CD4-positive, alpha-beta memory T cell (primary cell): ENCODE measurements around the gene CACNA1E. TPM values are rescaled to one million over a fixed set of nuclear protein-coding genes. Genes with fewer than 3 reads are reported as not detected.

Experiments
- CTCF ChIA-PET: fragments of 350-600 bp; sonication (Branson Sonifier 250); formaldehyde crosslinking; loops from one replicate; lab custom pipeline; 2021; ENCODE audit warnings: inconsistent platforms; ENCODE audit not compliant: partially characterized antibody; lab: Charles Lee
- POLR2A ChIA-PET: fragments of 350-600 bp; sonication (Branson Sonifier 250); formaldehyde crosslinking; loops from one replicate; lab custom pipeline; 2021; ENCODE audit not compliant: partially characterized antibody; lab: Charles Lee
- DNase-seq, 5 donors: peaks; one replicate each; pipeline versions ENCODE4 v3.0.0 to v3.0.0-alpha.2; 2020 to 2022; ENCODE audit warnings: mixed read lengths in 1 of 5
- H3K27ac ChIP-seq: one replicate; pipeline ENCODE4 v1.7.0; 2013; ENCODE audit warnings: low read depth, low read length
- H3K27me3 ChIP-seq: 2 replicates; pipeline ENCODE4 v1.7.0; 2013; ENCODE audit warnings: mild to moderate bottlenecking, low read length, moderate library complexity; ENCODE audit not compliant: insufficient read depth
- H3K36me3 ChIP-seq: 2 replicates; pipeline ENCODE4 v1.7.0; 2013; ENCODE audit warnings: mild to moderate bottlenecking, low read length, moderate library complexity; ENCODE audit not compliant: insufficient read depth
- H3K4me1 ChIP-seq: 2 replicates; pipeline ENCODE4 v1.7.0; 2013; ENCODE audit warnings: mild to moderate bottlenecking, low read length, moderate library complexity; ENCODE audit not compliant: insufficient read depth
- H3K4me3 ChIP-seq, 2 donors: one replicate each; pipeline ENCODE4 v1.7.0; 2013; ENCODE audit warnings: low read length in 2 of 2, mild to moderate bottlenecking in 1 of 2
- H3K9me3 ChIP-seq, 2 donors: one replicate each; pipeline ENCODE4 v1.7.0; 2013; ENCODE audit warnings: low read length in 2 of 2, control low read depth in 1 of 2; ENCODE audit not compliant: control insufficient read depth in 1 of 2
- H3K27ac Mint-ChIP-seq, 7 donors: one replicate each; pipeline ENCODE4 v1.8.0; 2020 to 2021; ENCODE audit warnings: mixed read lengths in 7 of 7, mild to moderate bottlenecking in 6 of 7, inconsistent platforms in 3 of 7, moderate library complexity in 3 of 7
- H3K27me3 Mint-ChIP-seq, 2 donors: one replicate each; pipeline ENCODE4 v1.8.0; 2020 to 2021; ENCODE audit warnings: mixed read lengths in 2 of 2
- H3K36me3 Mint-ChIP-seq, 2 donors: one replicate each; pipeline ENCODE4 v1.8.0; 2020 to 2021; ENCODE audit warnings: mixed read lengths in 2 of 2, inconsistent platforms in 1 of 2, mild to moderate bottlenecking in 1 of 2
- H3K4me1 Mint-ChIP-seq, 4 donors: one replicate each; pipeline ENCODE4 v1.8.0; 2020 to 2021; ENCODE audit warnings: mixed read lengths in 4 of 4, mild to moderate bottlenecking in 1 of 4
- H3K4me3 Mint-ChIP-seq, 8 donors: one replicate each; pipeline ENCODE4 v1.8.0; 2020 to 2021; ENCODE audit warnings: mixed read lengths in 8 of 8, mild to moderate bottlenecking in 7 of 8, moderate library complexity in 6 of 8, inconsistent platforms in 3 of 8
- H3K9me3 Mint-ChIP-seq, 8 donors: one replicate each; pipeline ENCODE4 v1.8.0; 2020 to 2021; ENCODE audit warnings: mixed read lengths in 8 of 8, mild to moderate bottlenecking in 5 of 8, inconsistent platforms in 3 of 8, moderate library complexity in 1 of 8
- intact Hi-C: fragments of 100-400 bp; cut with micrococcal nuclease; formaldehyde crosslinking; loops from one replicate; pipeline ENCODE4 v1.15.1; 2023
- polyA plus RNA-seq, 2 donors: library from polyadenylated mRNA; unstranded; fragments of 300-500 nt; fragmentation: Illumina TruSeq; gene quantifications; one replicate each; pipeline ENCODE4 v1.2.3, GENCODE V29; 2021
- total RNA-seq, 2 experiments: library from RNA; stranded (reverse); gene quantifications; one replicate each; pipeline ENCODE4 v1.2.3, GENCODE V29; 2021

CACNA1E gene
- total and polyA plus RNA-seq, 4 experiments from 2014 or later: not detected

- Histone ChIP-seq H3K36me3 (no peaks in the 10 kb centered on the region), H3K9me3 (no peaks in the 10 kb centered on the region), H3K27ac (no peak overlapping the region), H3K4me1 (no peaks in the 10 kb centered on the region), H3K4me3 (no peak overlapping the region), H3K27me3 (no peaks in the 10 kb centered on the region)
- peaks cover 0 to 1% (median 0%) of the 10 kb centered on the region in 8 donors for H3K9me3 Mint-ChIP-seq
- ChIA-PET POLR2A (no interaction called here), CTCF (no interaction called here)
- no peaks in the 10 kb centered on the region for H3K36me3 Mint-ChIP-seq
- no peak overlapping the region for H3K27ac Mint-ChIP-seq
- no peaks in the 10 kb centered on the region for H3K4me1 Mint-ChIP-seq
- H3K27me3 Mint-ChIP-seq: peaks cover 2% of the 10 kb centered on the region in 2 donors
- DNase-seq: no peak
- no peak overlapping the region for H3K4me3 Mint-ChIP-seq
- intact Hi-C loops: no loop called here
Observed at GRCh38 chr1:181802466-181802865, 319.1 kb downstream of the CACNA1E start.

GRCh38 chr1:181803421-181803820, 320.1 kb downstream of the CACNA1E start:
- no peaks in the 10 kb centered on the region for H3K4me1 ChIP-seq
- H3K27ac ChIP-seq: no peak overlapping the region
- Mint-ChIP-seq H3K27ac (no peak overlapping the region), H3K9me3 (peaks cover 0 to 1% (median 0%) of the 10 kb centered on the region in 8 donors), H3K4me1 (no peaks in the 10 kb centered on the region), H3K36me3 (no peaks in the 10 kb centered on the region), H3K4me3 (no peak overlapping the region), H3K27me3 (peaks cover 2% of the 10 kb centered on the region in 2 donors)
- no peaks in the 10 kb centered on the region for H3K36me3 ChIP-seq
- no peaks in the 10 kb centered on the region for H3K9me3 ChIP-seq
- no peak overlapping the region for H3K4me3 ChIP-seq
- CTCF ChIA-PET: no interaction called here
- intact Hi-C loops: no loop called here
- POLR2A ChIA-PET: no interaction called here
- H3K27me3 ChIP-seq: no peaks in the 10 kb centered on the region
- DNase-seq: no peak

GRCh38 chr1:181804989-181805388, 321.7 kb downstream of the CACNA1E start:
- Histone ChIP-seq H3K4me1 (no peaks in the 10 kb centered on the region), H3K27ac (no peak overlapping the region), H3K36me3 (no peaks in the 10 kb centered on the region), H3K4me3 (no peak overlapping the region), H3K9me3 (no peaks in the 10 kb centered on the region), H3K27me3 (no peaks in the 10 kb centered on the region)
- Mint-ChIP-seq H3K9me3 (peaks cover 0 to 1% (median 0%) of the 10 kb centered on the region in 8 donors), H3K4me3 (no peak overlapping the region), H3K4me1 (no peaks in the 10 kb centered on the region), H3K27ac (no peak overlapping the region), H3K36me3 (no peaks in the 10 kb centered on the region), H3K27me3 (peaks cover 0 to 2% of the 10 kb centered on the region in 2 donors)
- CTCF ChIA-PET: no interaction called here
- intact Hi-C loops: no loop called here
- no peak for DNase-seq
- POLR2A ChIA-PET: no interaction called here

GRCh38 chr1:181806746-181807145, 323.4 kb downstream of the CACNA1E start:
- Histone ChIP-seq H3K9me3 (no peaks in the 10 kb centered on the region), H3K27me3 (no peaks in the 10 kb centered on the region), H3K4me1 (no peaks in the 10 kb centered on the region), H3K27ac (no peak overlapping the region), H3K36me3 (no peaks in the 10 kb centered on the region), H3K4me3 (no peak overlapping the region)
- H3K4me3 Mint-ChIP-seq: no peak overlapping the region
- no peaks in the 10 kb centered on the region for H3K4me1 Mint-ChIP-seq
- no peaks in the 10 kb centered on the region for H3K36me3 Mint-ChIP-seq
- peaks cover 0 to 1% (median 0%) of the 10 kb centered on the region in 8 donors for H3K9me3 Mint-ChIP-seq
- no peak overlapping the region for H3K27ac Mint-ChIP-seq
- DNase-seq: no peak
- intact Hi-C loops: no loop called here
- peaks cover 1 to 3% of the 10 kb centered on the region in 2 donors for H3K27me3 Mint-ChIP-seq
- ChIA-PET POLR2A (interaction anchor here (0.6 kb wide), 1 partner anchor 45 kb away, joined by 3 read pairs; no protein-coding TSS in a partner anchor), CTCF (no interaction called here)

- ChIA-PET CTCF (no interaction called here), POLR2A (no interaction called here)
- H3K36me3 ChIP-seq: no peaks in the 10 kb centered on the region
- H3K27me3 ChIP-seq: no peaks in the 10 kb centered on the region
- DNase-seq: no peak
- H3K27ac Mint-ChIP-seq: no peak overlapping the region
- no peak overlapping the region for H3K4me3 Mint-ChIP-seq
- no peak overlapping the region for H3K27ac ChIP-seq
- H3K27me3 Mint-ChIP-seq: peaks cover 3 to 6% of the 10 kb centered on the region in 2 donors
- peaks cover 0 to 1% (median 0%) of the 10 kb centered on the region in 8 donors for H3K9me3 Mint-ChIP-seq
- intact Hi-C loops: no loop called here
- no peaks in the 10 kb centered on the region for H3K36me3 Mint-ChIP-seq
- no peak overlapping the region for H3K4me3 ChIP-seq
- H3K4me1 Mint-ChIP-seq: no peaks in the 10 kb centered on the region
- no peaks in the 10 kb centered on the region for H3K9me3 ChIP-seq
- H3K4me1 ChIP-seq: no peaks in the 10 kb centered on the region
Observed at GRCh38 chr1:181807251-181807650, 323.9 kb downstream of the CACNA1E start.

- intact Hi-C loops: no loop called here
- Histone ChIP-seq H3K4me3 (no peak overlapping the region), H3K4me1 (no peaks in the 10 kb centered on the region), H3K36me3 (no peaks in the 10 kb centered on the region), H3K27me3 (no peaks in the 10 kb centered on the region), H3K9me3 (no peaks in the 10 kb centered on the region), H3K27ac (no peak overlapping the region)
- no peaks in the 10 kb centered on the region for H3K36me3 Mint-ChIP-seq
- peaks cover 4 to 6% of the 10 kb centered on the region in 2 donors for H3K27me3 Mint-ChIP-seq
- ChIA-PET CTCF (no interaction called here), POLR2A (no interaction called here)
- no peak for DNase-seq
- no peak overlapping the region for H3K4me3 Mint-ChIP-seq
- no peaks in the 10 kb centered on the region for H3K4me1 Mint-ChIP-seq
- H3K9me3 Mint-ChIP-seq: peaks cover 0 to 5% (median 0%) of the 10 kb centered on the region in 8 donors
- no peak overlapping the region for H3K27ac Mint-ChIP-seq
Observed at GRCh38 chr1:181809991-181810545, 326.8 kb downstream of the CACNA1E start.

- H3K36me3 Mint-ChIP-seq: no peaks in the 10 kb centered on the region
- H3K27me3 Mint-ChIP-seq: peaks cover 4% of the 10 kb centered on the region in 2 donors
- no peak overlapping the region for H3K27ac Mint-ChIP-seq
- Histone ChIP-seq H3K36me3 (no peaks in the 10 kb centered on the region), H3K9me3 (no peaks in the 10 kb centered on the region), H3K4me3 (no peak overlapping the region), H3K27me3 (no peaks in the 10 kb centered on the region), H3K27ac (no peak overlapping the region), H3K4me1 (no peaks in the 10 kb centered on the region)
- CTCF ChIA-PET: no interaction called here
- intact Hi-C loops: no loop called here
- H3K4me1 Mint-ChIP-seq: no peaks in the 10 kb centered on the region
- POLR2A ChIA-PET: no interaction called here
- no peak for DNase-seq
- peaks cover 0 to 5% (median 0%) of the 10 kb centered on the region in 8 donors for H3K9me3 Mint-ChIP-seq
- H3K4me3 Mint-ChIP-seq: no peak overlapping the region
Observed at GRCh38 chr1:181812208-181812607, 328.9 kb downstream of the CACNA1E start.
